HL-60 (cell line): ENCODE results near the gene GAP43.

Experiments used
- DNase-seq, 2 experiments: peaks; one replicate each; pipeline ENCODE4 v3.0.0-alpha.2; 2010 to 2020; ENCODE audit warnings: low read depth in 1 of 2, low spot score in 1 of 2
- H3K27ac ChIP-seq: fragments of 250-450 bp; sonication (Bioruptor Pico); replicated peaks from 2 replicates; pipeline ENCODE4 v1.5.1; 2020; ENCODE audit warnings: mild to moderate bottlenecking, moderate library complexity
- H3K27me3 ChIP-seq: fragments of 250-450 bp; sonication (Bioruptor Pico); 2 replicates; pipeline ENCODE4 v1.5.1; 2021; ENCODE audit warnings: mild to moderate bottlenecking, moderate library complexity; ENCODE audit not compliant: insufficient read depth, poor library complexity, severe bottlenecking
- H3K4me3 ChIP-seq: replicated peaks from 2 replicates; pipeline ENCODE4 v1.5.1; 2011; ENCODE audit warnings: mild to moderate bottlenecking, control low read depth, low read length; ENCODE audit not compliant: insufficient read depth
- GABPA ChIP-seq: IDR thresholded peaks from 2 replicates; pipeline ENCODE4 v1.6.1; 2012; ENCODE audit warnings: low read depth
- POLR2AphosphoS5 ChIP-seq: IDR thresholded peaks from 2 replicates; pipeline ENCODE4 v1.6.1; 2012; ENCODE audit warnings: low read depth
- REST ChIP-seq: IDR thresholded peaks from 2 replicates; pipeline ENCODE4 v1.6.1; 2012; ENCODE audit warnings: low read depth; ENCODE audit not compliant: insufficient replicate concordance
- SPI1 ChIP-seq: IDR thresholded peaks from 2 replicates; pipeline ENCODE4 v1.6.1; 2012; ENCODE audit warnings: low read depth, mild to moderate bottlenecking, borderline replicate concordance
- TF ChIP-seq, protein P1 (sequence below): IDR thresholded peaks from one replicate; pipeline ENCODE4 v1.5.1; 2011; ENCODE audit warnings: low read length, control low read depth, inconsistent platforms; ENCODE audit not compliant: insufficient read depth

The GAP43 gene

GRCh38 chr3:115673881-115674280 lies 50.6 kb downstream of the GAP43 start:
- Histone ChIP-seq H3K27ac (no peak overlapping the region), H3K4me3 (no peak overlapping the region), H3K27me3 (no peaks in the 10 kb centered on the region)
- TF ChIP-seq SPI1, result no peak
- TF ChIP-seq, protein P1, sequence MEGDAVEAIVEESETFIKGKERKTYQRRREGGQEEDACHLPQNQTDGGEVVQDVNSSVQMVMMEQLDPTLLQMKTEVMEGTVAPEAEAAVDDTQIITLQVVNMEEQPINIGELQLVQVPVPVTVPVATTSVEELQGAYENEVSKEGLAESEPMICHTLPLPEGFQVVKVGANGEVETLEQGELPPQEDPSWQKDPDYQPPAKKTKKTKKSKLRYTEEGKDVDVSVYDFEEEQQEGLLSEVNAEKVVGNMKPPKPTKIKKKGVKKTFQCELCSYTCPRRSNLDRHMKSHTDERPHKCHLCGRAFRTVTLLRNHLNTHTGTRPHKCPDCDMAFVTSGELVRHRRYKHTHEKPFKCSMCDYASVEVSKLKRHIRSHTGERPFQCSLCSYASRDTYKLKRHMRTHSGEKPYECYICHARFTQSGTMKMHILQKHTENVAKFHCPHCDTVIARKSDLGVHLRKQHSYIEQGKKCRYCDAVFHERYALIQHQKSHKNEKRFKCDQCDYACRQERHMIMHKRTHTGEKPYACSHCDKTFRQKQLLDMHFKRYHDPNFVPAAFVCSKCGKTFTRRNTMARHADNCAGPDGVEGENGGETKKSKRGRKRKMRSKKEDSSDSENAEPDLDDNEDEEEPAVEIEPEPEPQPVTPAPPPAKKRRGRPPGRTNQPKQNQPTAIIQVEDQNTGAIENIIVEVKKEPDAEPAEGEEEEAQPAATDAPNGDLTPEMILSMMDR, result no peak
- no peak for TF ChIP-seq GABPA
- TF ChIP-seq REST, result no peak
- TF ChIP-seq POLR2AphosphoS5, result no peak
- no peak for DNase-seq

- Histone ChIP-seq H3K27me3 (peaks cover 2% of the 10 kb centered on the region), H3K4me3 (no peak overlapping the region), H3K27ac (no peak overlapping the region)
- DNase-seq, result no peak
- TF ChIP-seq GABPA (no peak), REST (no peak), SPI1 (no peak), POLR2AphosphoS5 (no peak)
- TF ChIP-seq, protein P1, result no peak
These were observed 53.0 kb downstream of the GAP43 start for GRCh38 chr3:115676336-115676735.

DNA sequence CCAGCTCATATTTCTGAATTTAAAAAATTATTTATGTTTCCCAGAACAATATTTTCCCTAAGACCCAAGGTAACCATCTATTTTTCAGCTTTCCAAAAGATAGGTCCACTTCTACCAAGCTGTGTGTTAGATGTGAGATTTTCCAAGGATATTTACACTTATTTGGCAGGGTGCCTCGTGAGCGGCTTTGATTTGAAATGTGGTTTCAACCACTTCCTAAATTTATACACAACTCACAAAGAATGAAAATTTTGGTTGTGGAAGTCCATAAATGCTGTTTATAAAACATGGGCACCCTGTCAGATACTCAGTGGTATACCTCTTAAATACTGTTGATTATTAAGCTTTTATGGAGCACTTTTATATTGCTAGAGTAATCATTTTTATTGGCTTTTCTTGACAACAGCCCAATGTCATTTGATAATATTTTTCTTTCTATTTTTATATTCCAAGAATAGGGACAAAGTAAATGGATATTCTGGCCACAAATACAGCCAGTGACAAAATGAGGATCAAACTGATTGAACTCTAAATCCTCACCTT lies 57.6 kb downstream of the GAP43 start:
- Histone ChIP-seq H3K27me3 (peaks cover 5% of the 10 kb centered on the region), H3K4me3 (no peak overlapping the region), H3K27ac (no peak overlapping the region)
- no peak for TF ChIP-seq GABPA
- peak; percentile 60; the same call in 1 of the 2 replicates for TF ChIP-seq SPI1
- TF ChIP-seq POLR2AphosphoS5, result no peak
- no peak for TF ChIP-seq REST
- TF ChIP-seq, protein P1, result no peak
- DNase-seq, result no peak
